NOMO-1 treated with dmso at 0.1 percent for 144 hours (cell line): ENCODE data around the gene SIGLEC15.
"Not testable (repeated sequence)": the region's sequence is repeated elsewhere in the genome, so short reads cannot be mapped to it uniquely, and the experiment has no call there.

ENCODE experiments used
- DNase-seq: peaks from one replicate; lab custom pipeline; 2025; ENCODE audit not compliant: unreplicated experiment; lab: John Stamatoyannopoulos, UW

The SIGLEC15 gene

GRCh38 chr18:45825258-45826044 lies at the start of gene SIGLEC15:
SIGLEC15 (plus strand) TSS chr18:45825675; CDS start chr18:45825729, 54 bp downstream.
- DNase-seq, result no peak

GRCh38 chr18:45775743-45776142 lies 49.7 kb upstream of the SIGLEC15 start:
- no peak for DNase-seq

- DNase-seq, result no peak
These were observed 48.1 kb upstream of the SIGLEC15 start for GRCh38 chr18:45777393-45777792.

- no peak for DNase-seq
These were observed 44.9 kb upstream of the SIGLEC15 start for GRCh38 chr18:45780568-45780967.

GRCh38 chr18:45782662-45783061 lies 42.8 kb upstream of the SIGLEC15 start:
- DNase-seq, result no peak

GRCh38 chr18:45783097-45784075 lies 42.1 kb upstream of the SIGLEC15 start:
- no peak for DNase-seq

- no peak for DNase-seq
These were observed 40.3 kb upstream of the SIGLEC15 start for GRCh38 chr18:45785134-45785533.

- no peak for DNase-seq
These were observed 38.5 kb upstream of the SIGLEC15 start for GRCh38 chr18:45786941-45787340.

- no peak for DNase-seq
These were observed 38.1 kb upstream of the SIGLEC15 start for GRCh38 chr18:45787346-45787745.

- DNase-seq, result no peak
These were observed 36.6 kb upstream of the SIGLEC15 start for GRCh38 chr18:45788861-45789260.

GRCh38 chr18:45792506-45793263 lies 32.8 kb upstream of the SIGLEC15 start:
- DNase-seq, result no peak

GRCh38 chr18:45793264-45793965 lies 32.1 kb upstream of the SIGLEC15 start:
- no peak for DNase-seq

- DNase-seq, result no peak
These were observed 24.0 kb upstream of the SIGLEC15 start for GRCh38 chr18:45801416-45802004.

- DNase-seq, result no peak
These were observed 22.5 kb upstream of the SIGLEC15 start for GRCh38 chr18:45802814-45803492.

GRCh38 chr18:45805551-45805950 lies 19.9 kb upstream of the SIGLEC15 start:
- DNase-seq, result no peak

- no peak for DNase-seq
These were observed 19.2 kb upstream of the SIGLEC15 start for GRCh38 chr18:45806226-45806625.

- DNase-seq, result not testable (repeated sequence)
These were observed 18.3 kb upstream of the SIGLEC15 start for GRCh38 chr18:45807144-45807543.

GRCh38 chr18:45814733-45815132 lies 10.7 kb upstream of the SIGLEC15 start:
- not testable (repeated sequence) for DNase-seq

GRCh38 chr18:45817543-45817942 lies 7.9 kb upstream of the SIGLEC15 start:
- DNase-seq, result no peak
